CD4-positive, alpha-beta T cell treated with Interleukin-17A for 1 hour (primary cell): Measurements from ENCODE around the gene MOG.
"Not testable (repeated sequence)": the region's sequence is repeated elsewhere in the genome, so short reads cannot be mapped to it uniquely, and the experiment has no call there.

Experiments used
- DNase-seq: peaks from one replicate; pipeline ENCODE4 v3.0.0-alpha.2; 2020

MOG gene

GRCh38 chr6:29641430-29642148 is 15.3 kb upstream of the MOG start:
- peak; percentile 42 for DNase-seq

- no peak for DNase-seq
These were observed 8.8 kb upstream of the MOG start for GRCh38 chr6:29647927-29648642.

GRCh38 chr6:29649701-29650673 is 6.9 kb upstream of the MOG start:
- peak; percentile 99 for DNase-seq

- DNase-seq, result peak; percentile 60
These were observed 5.3 kb upstream of the MOG start for GRCh38 chr6:29651413-29652197.

- DNase-seq, result no peak
These were observed 4.7 kb upstream of the MOG start for GRCh38 chr6:29652198-29652584.

GRCh38 chr6:29653452-29654038 is 3.3 kb upstream of the MOG start:
- peak; percentile 77 for DNase-seq

GRCh38 chr6:29655658-29656057 is 1.2 kb upstream of the MOG start:
- DNase-seq, result no peak

- DNase-seq, result no peak
These were observed 735 bp upstream of the MOG start for GRCh38 chr6:29656157-29656556.

GRCh38 chr6:29661071-29661470 is 4.2 kb downstream of the MOG start:
- DNase-seq, result no peak

GRCh38 chr6:29661502-29662141 is 4.7 kb downstream of the MOG start:
- DNase-seq, result not testable (repeated sequence)

GRCh38 chr6:29663300-29664042 is 6.6 kb downstream of the MOG start:
- DNase-seq, result no peak

GRCh38 chr6:29665942-29666825 is 9.3 kb downstream of the MOG start:
- no peak for DNase-seq

- no peak for DNase-seq
These were observed 9.9 kb downstream of the MOG start for GRCh38 chr6:29666826-29667130.

GRCh38 chr6:29667158-29667557 is 10.3 kb downstream of the MOG start:
- DNase-seq, result no peak

- DNase-seq, result no peak
These were observed 14.1 kb downstream of the MOG start for GRCh38 chr6:29671026-29671425.

- not testable (repeated sequence) for DNase-seq
These were observed 15.2 kb downstream of the MOG start for GRCh38 chr6:29672116-29672515.

GRCh38 chr6:29673161-29673560 is 16.3 kb downstream of the MOG start:
- DNase-seq, result no peak

- DNase-seq, result no peak
These were observed 17.1 kb downstream of the MOG start for GRCh38 chr6:29674008-29674407.

- DNase-seq, result no peak
These were observed 18.7 kb downstream of the MOG start for GRCh38 chr6:29675561-29675960.
